Measurements from ENCODE around the gene LTF.

Gene LTF

GRCh38 chr3:46400846-46401245 lies 63.9 kb downstream of the LTF start:
- no peaks in the 10 kb centered on the region for H3K27me3 ChIP-seq (ENCODE audit: insufficient read depth, poor library complexity, severe bottlenecking)
- DNase-seq (ENCODE audit: low read depth in 1 of 2, low spot score in 1 of 2) = no peak
- H3K27ac ChIP-seq (replicated peaks) = no peak overlapping the region
- no peak for TF ChIP-seq CTCF (IDR thresholded peaks at IDR 0.05; ENCODE audit: insufficient read depth, low read length)
- no peak for TF ChIP-seq GABPA (IDR thresholded peaks at IDR 0.05; ENCODE audit: low read depth)
- TF ChIP-seq REST (IDR thresholded peaks at IDR 0.05; ENCODE audit: insufficient replicate concordance, low read depth) = no peak
- no peak for TF ChIP-seq POLR2AphosphoS5 (IDR thresholded peaks at IDR 0.05; ENCODE audit: low read depth)
- TF ChIP-seq SPI1 (IDR thresholded peaks at IDR 0.05; ENCODE audit: borderline replicate concordance, low read depth) = no peak
- no peak overlapping the region for H3K4me3 ChIP-seq (replicated peaks; ENCODE audit: insufficient read depth, low read length)

GRCh38 chr3:46400000-46400734 lies 64.5 kb downstream of the LTF start:
- Histone ChIP-seq H3K4me3 (replicated peaks; ENCODE audit: insufficient read depth, low read length) (no peak overlapping the region), H3K27ac (replicated peaks) (no peak overlapping the region), H3K27me3 (ENCODE audit: insufficient read depth, poor library complexity, severe bottlenecking) (no peaks in the 10 kb centered on the region)
- TF ChIP-seq REST (IDR thresholded peaks at IDR 0.05; ENCODE audit: insufficient replicate concordance, low read depth) (no peak), SPI1 (IDR thresholded peaks at IDR 0.05; ENCODE audit: borderline replicate concordance, low read depth) (no peak), POLR2AphosphoS5 (IDR thresholded peaks at IDR 0.05; ENCODE audit: low read depth) (no peak), CTCF (IDR thresholded peaks at IDR 0.05; ENCODE audit: insufficient read depth, low read length) (no peak), GABPA (IDR thresholded peaks at IDR 0.05; ENCODE audit: low read depth) (no peak)
- no peak for DNase-seq (ENCODE audit: low read depth in 1 of 2, low spot score in 1 of 2)

- Histone ChIP-seq H3K4me3 (replicated peaks; ENCODE audit: insufficient read depth, low read length) (no peak overlapping the region), H3K27me3 (ENCODE audit: insufficient read depth, poor library complexity, severe bottlenecking) (no peaks in the 10 kb centered on the region), H3K27ac (replicated peaks) (no peak overlapping the region)
- TF ChIP-seq REST (IDR thresholded peaks at IDR 0.05; ENCODE audit: insufficient replicate concordance, low read depth) (no peak), POLR2AphosphoS5 (IDR thresholded peaks at IDR 0.05; ENCODE audit: low read depth) (no peak), SPI1 (IDR thresholded peaks at IDR 0.05; ENCODE audit: borderline replicate concordance, low read depth) (no peak), GABPA (IDR thresholded peaks at IDR 0.05; ENCODE audit: low read depth) (no peak), CTCF (IDR thresholded peaks at IDR 0.05; ENCODE audit: insufficient read depth, low read length) (no peak)
- DNase-seq (ENCODE audit: low read depth in 1 of 2, low spot score in 1 of 2) = no peak
These were observed 65.1 kb downstream of the LTF start for GRCh38 chr3:46399557-46399956.

Data from HL-60 (cell line).